Muscle layer of colon (tissue), 2 donors: ENCODE data around the gene TBL1X.

Experiments used
- H3K27ac ChIP-seq: one replicate; pipeline ENCODE4 v1.7.0; 2013; ENCODE audit warnings: low read depth, mild to moderate bottlenecking, low read length, moderate library complexity
- H3K27me3 ChIP-seq, 2 donors: one replicate each; pipeline ENCODE4 v1.7.0; 2013; ENCODE audit warnings: low read length in 2 of 2, mild to moderate bottlenecking in 2 of 2; ENCODE audit not compliant: insufficient read depth in 2 of 2, control insufficient read depth in 1 of 2
- H3K36me3 ChIP-seq: one replicate; pipeline ENCODE4 v1.7.0; 2013; ENCODE audit warnings: mild to moderate bottlenecking, low read length; ENCODE audit not compliant: insufficient read depth
- H3K4me1 ChIP-seq: one replicate; pipeline ENCODE4 v1.7.0; 2013; ENCODE audit warnings: mild to moderate bottlenecking, low read length; ENCODE audit not compliant: insufficient read depth
- H3K4me3 ChIP-seq, 2 donors: one replicate each; pipeline ENCODE4 v1.7.0; 2013; ENCODE audit warnings: low read length in 2 of 2, low read depth in 1 of 2, mild to moderate bottlenecking in 1 of 2, moderate library complexity in 1 of 2
- H3K9ac ChIP-seq: one replicate; pipeline ENCODE4 v1.7.0; 2013; ENCODE audit warnings: low read length
- H3K9me3 ChIP-seq: one replicate; pipeline ENCODE4 v1.7.0; 2013; ENCODE audit warnings: mild to moderate bottlenecking, low read length
- donor health status: abdominal sarcoma.
- donor health status: Adenocarcinoma of cecum.

TBL1X gene

DNA sequence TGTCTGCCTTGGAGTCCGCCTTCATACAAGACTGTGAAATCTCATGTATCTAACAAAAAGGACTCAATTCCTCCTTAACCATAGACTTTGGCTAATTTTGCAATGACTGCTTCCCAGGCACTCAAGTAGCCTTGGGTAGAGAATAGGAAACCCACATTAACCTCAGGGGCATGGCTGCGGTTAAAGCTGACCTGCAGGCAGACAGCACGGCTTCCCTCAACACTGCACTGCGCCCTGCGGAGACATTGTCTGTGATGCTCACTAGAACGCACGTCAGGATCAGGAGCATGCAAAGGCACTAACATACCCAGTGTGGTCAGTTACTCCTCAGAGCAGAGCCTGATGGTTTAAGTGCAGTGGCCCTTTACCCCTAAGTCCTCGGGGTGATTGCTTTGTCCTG is 311.1 kb downstream of the TBL1X start:
- no peaks in the 10 kb centered on the region for H3K36me3 ChIP-seq
- no peaks in the 10 kb centered on the region for H3K4me1 ChIP-seq
- H3K4me3 ChIP-seq, result no peak overlapping the region
- no peaks in the 10 kb centered on the region for H3K27me3 ChIP-seq
- no peak overlapping the region for H3K27ac ChIP-seq
- no peak overlapping the region for H3K9ac ChIP-seq
- H3K9me3 ChIP-seq, result no peaks in the 10 kb centered on the region

DNA sequence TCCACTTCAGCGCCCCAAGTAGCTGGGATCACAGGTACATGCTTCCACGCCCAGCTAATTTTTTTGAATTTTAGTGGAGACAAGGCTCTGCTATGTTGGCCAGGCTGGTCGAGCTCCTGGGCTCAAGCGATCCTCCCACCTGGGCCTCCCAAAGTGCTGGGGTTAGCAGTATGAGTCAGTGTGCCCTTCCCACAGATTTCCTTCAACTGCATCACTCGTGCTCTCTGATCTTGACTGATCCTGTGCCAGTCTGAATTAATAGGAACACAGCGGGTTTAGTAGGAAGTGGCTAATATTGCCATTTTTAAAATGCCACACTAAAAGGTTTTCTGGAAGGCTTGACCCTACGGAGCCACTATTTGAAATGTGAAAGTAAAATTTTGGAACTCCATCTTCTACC is 317.1 kb downstream of the TBL1X start:
- H3K27me3 ChIP-seq, result no peaks in the 10 kb centered on the region

DNA sequence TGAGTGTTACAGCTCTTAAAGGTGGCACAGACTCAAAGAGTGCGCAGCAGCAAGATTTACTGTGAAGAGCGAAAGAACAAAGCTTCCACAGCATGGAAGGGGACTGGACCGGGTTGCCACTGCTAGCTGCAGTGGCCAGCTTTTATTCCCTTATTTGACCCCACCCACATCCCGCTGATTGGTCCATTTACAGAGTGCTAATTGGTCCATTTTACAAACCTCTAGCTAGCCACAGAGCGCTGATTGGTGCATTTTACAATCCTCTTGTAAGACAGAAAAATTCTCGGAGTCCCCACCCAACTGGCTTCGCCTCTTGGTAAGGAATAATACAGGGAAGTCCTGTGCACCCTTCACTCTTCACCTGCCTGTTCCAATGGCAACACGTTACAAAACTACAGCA is 319.5 kb downstream of the TBL1X start:
- H3K27ac ChIP-seq, result no peak overlapping the region
- peaks cover 5 to 15% of the 10 kb centered on the region in 2 donors for H3K27me3 ChIP-seq
- H3K4me1 ChIP-seq, result no peaks in the 10 kb centered on the region
- no peak overlapping the region for H3K9ac ChIP-seq
- H3K4me3 ChIP-seq, result no peak overlapping the region
- H3K9me3 ChIP-seq, result no peaks in the 10 kb centered on the region
- no peaks in the 10 kb centered on the region for H3K36me3 ChIP-seq

More for the DNA sequence above, 317.1 kb downstream of the TBL1X start:
- Histone ChIP-seq H3K27ac (no peak overlapping the region), H3K4me3 (no peak overlapping the region), H3K4me1 (no peaks in the 10 kb centered on the region), H3K9ac (no peak overlapping the region), H3K36me3 (no peaks in the 10 kb centered on the region), H3K9me3 (no peaks in the 10 kb centered on the region)

DNA sequence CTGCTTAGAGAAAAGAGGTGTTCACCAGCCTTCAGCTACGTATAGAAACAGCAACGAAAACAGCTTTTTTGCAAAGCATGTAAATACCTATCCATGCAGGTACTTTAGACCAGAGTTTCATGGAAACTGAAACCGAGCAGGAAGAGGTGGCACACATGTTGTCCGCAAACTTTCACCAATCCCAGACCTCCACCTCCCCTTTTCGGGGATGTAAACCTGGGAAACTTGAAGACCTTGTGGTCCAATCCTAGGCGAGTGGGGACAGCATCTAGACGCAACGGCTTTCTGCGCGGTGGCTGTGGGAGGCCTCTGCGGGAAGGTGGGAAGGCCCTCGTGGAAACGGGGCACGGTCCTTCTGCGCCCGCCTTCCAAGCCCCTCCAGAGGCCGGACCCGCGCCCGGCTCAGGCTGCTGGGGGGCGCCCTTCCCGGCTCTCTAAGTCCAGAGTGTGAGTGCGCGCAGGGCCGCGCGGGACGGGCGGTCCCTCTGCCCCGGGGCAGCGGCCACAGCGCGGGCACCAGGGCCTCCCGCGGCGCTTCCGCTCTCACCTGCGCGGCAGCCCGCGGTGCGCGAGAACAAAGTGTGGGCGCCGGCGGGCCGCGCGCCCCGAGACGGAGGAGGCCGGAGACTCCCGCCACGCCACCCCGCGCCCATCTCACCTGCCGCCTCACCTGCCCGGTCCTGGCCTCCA is 320.5 kb downstream of the TBL1X start:
- Histone ChIP-seq H3K9ac (no peak overlapping the region), H3K36me3 (no peaks in the 10 kb centered on the region), H3K27me3 (peaks cover 6 to 21% of the 10 kb centered on the region in 2 donors), H3K4me3 (no peak overlapping the region), H3K4me1 (no peaks in the 10 kb centered on the region), H3K9me3 (no peaks in the 10 kb centered on the region), H3K27ac (no peak overlapping the region)

DNA sequence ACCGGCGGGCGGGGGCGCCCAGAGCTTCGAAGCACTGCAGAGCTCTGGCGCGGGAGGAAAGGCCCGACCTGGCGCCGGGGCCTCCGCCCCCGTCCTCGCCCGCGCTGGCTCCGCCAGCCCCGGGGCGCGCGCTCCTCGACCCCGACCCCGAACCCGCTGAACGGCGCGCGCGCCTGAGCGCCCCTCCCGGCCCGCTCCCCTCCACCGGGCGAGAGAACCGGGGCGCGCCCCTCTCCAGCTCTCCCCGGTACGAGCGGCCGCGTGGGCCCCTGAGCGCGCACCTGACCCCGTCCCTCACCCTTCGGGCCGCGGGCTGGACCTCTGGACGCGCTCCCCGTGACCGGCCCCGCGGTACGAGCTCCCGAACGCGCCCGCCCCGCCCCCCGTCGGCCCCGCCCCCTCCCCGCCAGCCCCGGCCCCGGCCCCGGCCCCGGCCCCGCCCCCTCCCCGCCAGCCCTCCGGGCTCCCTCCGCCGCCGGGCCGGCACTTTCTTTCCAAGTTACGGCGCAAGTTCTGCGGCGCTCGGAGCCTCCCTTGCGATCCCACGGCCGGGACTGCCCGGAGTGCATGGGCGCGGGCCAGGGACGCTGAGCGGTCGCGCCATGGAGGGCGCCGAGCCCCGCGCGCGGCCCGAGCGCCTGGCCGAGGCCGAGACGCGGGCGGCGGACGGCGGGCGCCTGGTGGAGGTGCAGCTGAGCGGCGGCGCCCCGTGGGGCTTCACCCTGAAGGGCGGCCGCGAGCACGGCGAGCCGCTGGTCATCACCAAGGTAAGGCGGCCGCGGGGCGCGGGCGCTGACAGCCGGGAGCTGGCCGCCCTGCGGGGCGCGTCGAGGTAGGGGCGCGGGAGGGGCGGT is 321.3 kb downstream of the TBL1X start, which contains the start of gene SHROOM2:
Gene SHROOM2, plus strand, starts transcription at position 486 of the 854 bp plus-strand sequence. Its CDS starts 117 bp downstream, at position 603.
- Histone ChIP-seq H3K9me3 (no peaks in the 10 kb centered on the region), H3K27me3 (peaks cover 6 to 21% of the 10 kb centered on the region in 2 donors), H3K4me3 (peak within 1 kb of the TSS in 1 of 2 donors; percentile 32), H3K27ac (no peak within 1 kb of the TSS), H3K36me3 (no peaks in the 10 kb centered on the region), H3K9ac (no peak within 1 kb of the TSS), H3K4me1 (no peaks in the 10 kb centered on the region)

DNA sequence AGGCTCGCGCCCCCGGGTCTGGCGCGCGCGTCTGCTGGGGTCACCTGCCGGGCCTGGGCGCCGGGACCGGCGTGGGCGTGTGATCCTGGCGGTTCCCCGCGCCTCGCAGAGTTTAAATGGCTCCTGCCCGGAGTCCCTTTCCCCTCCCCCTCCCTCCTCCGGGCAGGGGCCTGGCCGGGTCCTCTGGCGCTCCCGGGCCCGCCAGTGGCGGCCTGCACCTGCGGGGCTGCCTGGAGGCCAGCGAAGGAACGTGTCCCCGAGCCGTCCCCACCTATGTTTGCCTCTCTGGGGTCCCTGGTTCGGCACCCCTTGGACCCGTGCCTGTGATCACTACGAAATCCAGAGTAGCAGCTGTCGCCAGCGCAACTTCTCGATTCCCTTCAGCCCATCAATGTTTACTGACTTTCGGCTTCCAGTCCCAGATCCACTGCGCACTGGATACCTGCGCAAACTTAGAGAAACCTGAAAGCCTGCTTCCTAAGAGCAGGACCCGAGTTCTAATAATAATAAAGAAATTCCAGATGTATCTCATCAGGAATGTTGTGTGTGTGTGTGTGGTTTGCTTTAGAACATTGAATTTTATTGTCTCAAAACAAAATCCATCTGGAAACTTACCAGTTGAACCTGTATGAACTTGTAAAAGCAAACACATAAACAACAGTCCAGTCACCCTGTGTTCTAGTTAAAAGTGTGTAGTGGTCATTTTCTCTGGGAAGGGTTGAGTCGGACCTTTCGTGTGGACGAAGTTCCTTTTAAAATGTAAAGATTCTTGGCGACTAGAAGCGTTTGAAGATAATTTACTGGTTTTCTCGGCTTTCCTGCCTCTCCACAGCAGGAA is 322.2 kb downstream of the TBL1X start:
- Histone ChIP-seq H3K4me1 (no peaks in the 10 kb centered on the region), H3K36me3 (no peaks in the 10 kb centered on the region), H3K4me3 (peak overlapping the region in 1 of 2 donors; percentile 32), H3K27ac (no peak overlapping the region), H3K27me3 (peaks cover 6 to 21% of the 10 kb centered on the region in 2 donors), H3K9me3 (no peaks in the 10 kb centered on the region), H3K9ac (no peak overlapping the region)

DNA sequence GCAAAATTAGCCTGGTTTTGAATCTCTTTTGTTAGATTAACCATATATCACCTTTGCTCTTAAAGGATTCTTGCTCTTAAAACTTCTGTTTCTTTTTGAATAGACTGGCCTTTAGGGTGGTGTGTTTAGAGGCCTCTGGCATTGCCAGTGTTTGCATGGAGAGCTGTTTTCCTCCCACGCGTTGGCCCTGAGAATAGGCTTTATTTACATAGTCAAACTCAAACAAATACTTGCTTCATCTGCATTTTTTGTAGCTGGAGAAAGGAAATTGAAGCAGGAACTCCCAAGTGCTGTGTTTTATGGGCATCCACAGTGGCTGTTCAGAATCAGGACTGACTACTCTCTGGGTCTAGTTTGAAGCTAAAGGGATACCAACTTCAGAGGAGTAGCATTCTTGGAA is 324.1 kb downstream of the TBL1X start:
- H3K27ac ChIP-seq, result no peak overlapping the region
- H3K27me3 ChIP-seq, result peaks cover 6 to 21% of the 10 kb centered on the region in 2 donors
- H3K4me1 ChIP-seq, result no peaks in the 10 kb centered on the region

DNA sequence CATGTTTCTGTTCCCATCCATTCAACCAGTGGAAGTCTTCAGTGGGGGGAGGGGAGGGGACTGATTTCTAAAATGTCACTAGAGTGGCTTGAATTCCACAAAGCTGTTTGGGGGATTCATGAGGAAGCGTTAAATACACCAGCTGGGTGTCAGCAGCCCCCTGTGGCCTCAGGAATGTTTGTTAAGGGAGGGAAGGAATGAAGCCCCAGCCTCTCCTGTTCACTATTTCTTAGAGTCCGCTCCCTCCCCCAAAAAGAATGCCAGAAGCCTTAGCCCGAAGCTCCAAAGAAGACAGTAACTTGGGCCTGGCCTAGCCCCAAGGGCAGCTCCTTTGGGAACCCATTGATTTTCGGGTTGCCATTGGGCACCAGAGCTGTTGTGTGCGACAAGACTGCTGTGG is 324.7 kb downstream of the TBL1X start:
- Histone ChIP-seq H3K4me3 (no peak overlapping the region), H3K27ac (no peak overlapping the region), H3K27me3 (peaks cover 6 to 21% of the 10 kb centered on the region in 2 donors)

More for the DNA sequence above, 324.1 kb downstream of the TBL1X start:
- Histone ChIP-seq H3K9me3 (no peaks in the 10 kb centered on the region), H3K4me3 (no peak overlapping the region), H3K9ac (no peak overlapping the region), H3K36me3 (no peaks in the 10 kb centered on the region)

More for the DNA sequence above, 324.7 kb downstream of the TBL1X start:
- no peaks in the 10 kb centered on the region for H3K36me3 ChIP-seq
- no peak overlapping the region for H3K9ac ChIP-seq
- H3K9me3 ChIP-seq, result no peaks in the 10 kb centered on the region
- H3K4me1 ChIP-seq, result no peaks in the 10 kb centered on the region
